ENCODE results near the gene SRMS.
A peak's percentile ranks its signal among the peaks of the same experiment; 100 is the strongest.

The SRMS gene

DNA sequence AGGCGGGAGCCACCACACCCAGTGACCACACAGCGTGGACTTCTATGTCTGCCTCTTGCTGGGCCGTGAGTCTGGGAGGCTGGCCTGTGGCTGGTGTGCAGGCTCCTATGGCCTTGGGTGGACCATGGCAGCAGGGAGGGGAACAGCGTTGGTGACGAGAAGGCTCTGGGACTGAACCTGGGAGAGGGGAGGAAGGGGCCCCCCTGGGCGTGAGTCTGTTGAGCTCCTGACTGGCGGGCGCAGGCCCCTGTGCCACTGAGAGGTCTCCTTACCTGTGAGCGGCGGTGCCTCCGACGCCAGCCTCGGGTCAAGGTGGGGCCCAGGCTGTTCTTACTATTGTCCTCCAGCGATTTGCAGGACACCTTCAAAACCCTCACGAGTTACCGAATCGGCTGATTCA lies 39.2 kb upstream of the SRMS start:
- no peak for FAIRE-seq
- DNase-seq (ENCODE audit: insufficient read length, low spot score) = no peak
- TF ChIP-seq, protein P1, sequence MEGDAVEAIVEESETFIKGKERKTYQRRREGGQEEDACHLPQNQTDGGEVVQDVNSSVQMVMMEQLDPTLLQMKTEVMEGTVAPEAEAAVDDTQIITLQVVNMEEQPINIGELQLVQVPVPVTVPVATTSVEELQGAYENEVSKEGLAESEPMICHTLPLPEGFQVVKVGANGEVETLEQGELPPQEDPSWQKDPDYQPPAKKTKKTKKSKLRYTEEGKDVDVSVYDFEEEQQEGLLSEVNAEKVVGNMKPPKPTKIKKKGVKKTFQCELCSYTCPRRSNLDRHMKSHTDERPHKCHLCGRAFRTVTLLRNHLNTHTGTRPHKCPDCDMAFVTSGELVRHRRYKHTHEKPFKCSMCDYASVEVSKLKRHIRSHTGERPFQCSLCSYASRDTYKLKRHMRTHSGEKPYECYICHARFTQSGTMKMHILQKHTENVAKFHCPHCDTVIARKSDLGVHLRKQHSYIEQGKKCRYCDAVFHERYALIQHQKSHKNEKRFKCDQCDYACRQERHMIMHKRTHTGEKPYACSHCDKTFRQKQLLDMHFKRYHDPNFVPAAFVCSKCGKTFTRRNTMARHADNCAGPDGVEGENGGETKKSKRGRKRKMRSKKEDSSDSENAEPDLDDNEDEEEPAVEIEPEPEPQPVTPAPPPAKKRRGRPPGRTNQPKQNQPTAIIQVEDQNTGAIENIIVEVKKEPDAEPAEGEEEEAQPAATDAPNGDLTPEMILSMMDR (IDR thresholded peaks at IDR 0.05; ENCODE audit: insufficient read depth, missing control alignments) = no peak

DNA sequence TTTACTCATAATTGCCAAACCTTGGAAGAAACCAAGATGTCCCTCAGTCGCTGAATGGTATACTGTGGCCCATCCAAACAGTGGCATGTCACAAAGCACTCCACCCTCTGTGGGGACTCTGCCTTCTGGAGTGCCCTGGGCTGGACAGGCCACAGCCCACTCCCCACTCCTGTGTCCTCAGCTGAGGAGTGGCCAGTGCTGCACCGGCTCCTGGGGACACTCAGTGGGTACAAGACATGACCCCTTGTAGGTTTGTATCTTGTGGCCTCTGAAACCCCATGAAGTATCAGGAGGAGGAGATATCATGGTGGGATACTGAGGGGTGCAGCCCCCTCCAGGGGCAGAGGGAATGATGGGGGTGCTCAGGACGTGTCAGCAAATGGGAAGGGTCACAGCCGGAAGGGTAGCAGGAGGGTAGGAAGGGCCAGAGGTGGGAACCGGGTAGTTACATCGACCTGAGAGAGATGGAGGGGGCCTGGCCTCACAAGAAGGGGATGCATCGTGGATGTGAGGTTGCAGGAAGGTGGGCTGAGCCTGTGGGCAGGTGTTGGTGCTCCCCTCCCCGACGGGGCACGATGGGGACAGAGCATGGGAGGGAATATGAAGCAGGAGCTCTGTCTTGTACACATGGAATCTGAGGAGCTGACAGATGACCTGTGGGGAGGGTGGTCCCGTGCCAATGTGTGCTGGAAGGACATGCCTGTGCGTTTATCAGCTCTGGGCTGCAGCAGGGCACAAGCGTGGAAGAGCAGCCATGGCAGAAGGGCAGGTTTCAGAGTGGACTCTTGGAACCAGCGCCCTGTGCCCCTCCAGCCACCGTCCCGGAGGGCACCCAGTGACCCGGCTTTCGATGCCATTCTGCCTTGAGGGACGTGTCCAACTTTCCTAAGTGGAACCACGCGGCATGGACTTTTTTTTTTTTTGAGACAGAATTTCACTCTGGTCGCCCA lies 38.3 kb upstream of the SRMS start:
- DNase-seq (ENCODE audit: insufficient read length, low spot score) (no peak), FAIRE-seq (no peak)
- TF ChIP-seq, protein P1 (IDR thresholded peaks at IDR 0.05; ENCODE audit: insufficient read depth, missing control alignments) = no peak

DNA sequence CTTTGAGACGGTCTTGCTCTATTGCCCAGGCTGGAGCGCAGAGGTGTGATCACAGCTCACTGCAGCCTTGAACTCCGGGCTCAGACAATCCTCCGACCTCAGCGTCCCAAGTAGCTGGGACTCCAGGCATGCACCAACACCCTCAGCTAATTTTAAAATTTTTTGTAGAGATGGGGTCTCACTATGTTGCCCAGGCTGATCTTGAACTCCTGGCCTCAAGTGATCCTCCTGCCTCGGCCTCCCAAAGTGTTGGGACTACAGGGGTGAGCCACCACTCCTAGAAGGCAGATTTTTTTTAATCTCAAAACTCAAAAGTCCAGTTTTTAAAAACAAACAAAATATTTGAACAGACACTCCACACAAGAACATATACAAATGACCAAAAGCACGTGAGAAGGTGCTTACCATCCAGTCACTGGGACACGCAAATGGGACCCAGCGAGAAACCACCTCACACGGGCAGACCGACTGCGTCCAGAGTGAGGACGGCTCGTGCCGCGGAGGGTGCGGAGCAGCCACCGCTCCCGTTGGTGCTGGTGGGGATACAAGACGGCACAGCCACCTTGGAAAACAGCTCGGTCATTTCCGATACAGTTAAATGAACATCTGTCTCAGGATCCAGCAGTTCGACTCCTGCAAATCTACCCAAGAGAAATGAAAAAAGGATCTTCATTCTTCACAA lies 35.0 kb upstream of the SRMS start:
- DNase-seq (ENCODE audit: insufficient read length, low spot score) = no peak
- FAIRE-seq = no peak
- TF ChIP-seq, protein P1 (IDR thresholded peaks at IDR 0.05; ENCODE audit: insufficient read depth, missing control alignments) = no peak

DNA sequence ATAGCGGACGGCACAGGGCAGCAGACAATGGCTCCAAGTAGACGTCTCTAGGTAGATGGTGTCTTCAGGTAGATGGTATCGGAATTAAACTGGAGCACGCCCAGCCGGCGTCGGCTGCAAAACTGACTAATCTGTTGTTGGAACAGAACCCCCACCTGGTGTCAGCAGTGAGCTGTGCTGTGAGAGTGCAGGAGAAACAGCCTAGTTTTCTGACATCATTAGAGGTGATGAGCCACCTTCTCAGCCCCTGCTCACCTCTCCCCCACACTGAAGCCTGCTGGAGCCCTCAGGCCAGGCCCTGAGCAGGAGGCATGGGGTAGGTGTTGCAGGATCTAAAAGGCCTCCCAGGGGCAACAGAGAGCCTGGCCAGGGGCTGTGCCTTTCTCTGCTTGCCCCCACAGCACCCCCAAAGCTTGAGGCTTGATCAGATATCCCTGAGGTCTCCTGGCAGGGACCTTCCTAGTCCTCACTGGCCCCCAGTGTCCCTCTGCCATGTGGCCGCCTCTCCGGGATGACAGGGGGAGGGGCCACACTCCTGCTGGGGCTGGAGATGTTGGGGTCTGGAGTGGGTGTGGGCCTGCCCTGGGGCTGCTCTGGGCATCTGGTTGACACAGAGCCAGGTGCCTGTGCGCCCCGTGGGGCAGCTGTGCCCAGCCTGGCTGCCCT lies 33.4 kb upstream of the SRMS start:
- FAIRE-seq (no peak), DNase-seq (ENCODE audit: insufficient read length, low spot score) (no peak)
- TF ChIP-seq, protein P1 (IDR thresholded peaks at IDR 0.05; ENCODE audit: insufficient read depth, missing control alignments) = peak; percentile 40

DNA sequence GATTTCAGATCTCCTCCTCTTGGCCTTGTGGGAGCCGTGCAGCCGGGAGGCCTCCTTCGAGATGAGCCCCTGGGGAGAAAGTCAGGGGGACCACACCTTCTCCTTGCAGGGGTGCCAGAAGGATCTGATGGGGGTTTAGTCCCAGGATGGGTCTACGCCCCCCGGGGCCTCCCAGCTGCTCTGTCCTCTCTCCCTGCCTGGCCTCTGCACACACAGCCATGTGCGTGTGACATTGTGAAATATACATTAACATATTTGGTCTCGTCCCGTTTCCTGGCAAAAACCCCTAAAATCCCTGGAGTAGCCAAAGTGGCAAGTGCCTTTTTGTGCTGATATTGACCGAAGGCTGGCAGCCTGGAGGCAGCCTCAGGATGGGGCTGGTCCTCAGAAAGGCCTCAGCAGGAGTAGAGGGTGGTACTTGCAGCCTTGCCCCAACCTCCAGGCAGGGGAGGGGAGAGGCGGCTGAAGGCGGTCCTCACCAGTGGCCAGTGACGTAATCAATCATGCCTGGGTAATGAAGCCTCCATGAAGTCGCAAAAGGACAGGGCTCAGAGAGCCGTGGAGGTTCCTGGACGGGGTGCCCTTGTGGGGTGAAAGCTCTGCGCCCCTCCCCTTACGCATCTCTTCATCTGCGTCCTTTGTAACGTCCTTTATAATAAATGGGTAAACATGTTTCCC lies 31.6 kb upstream of the SRMS start:
- TF ChIP-seq, protein P1 (IDR thresholded peaks at IDR 0.05; ENCODE audit: insufficient read depth, missing control alignments) = no peak
- DNase-seq (ENCODE audit: insufficient read length, low spot score) (no peak), FAIRE-seq (no peak)

DNA sequence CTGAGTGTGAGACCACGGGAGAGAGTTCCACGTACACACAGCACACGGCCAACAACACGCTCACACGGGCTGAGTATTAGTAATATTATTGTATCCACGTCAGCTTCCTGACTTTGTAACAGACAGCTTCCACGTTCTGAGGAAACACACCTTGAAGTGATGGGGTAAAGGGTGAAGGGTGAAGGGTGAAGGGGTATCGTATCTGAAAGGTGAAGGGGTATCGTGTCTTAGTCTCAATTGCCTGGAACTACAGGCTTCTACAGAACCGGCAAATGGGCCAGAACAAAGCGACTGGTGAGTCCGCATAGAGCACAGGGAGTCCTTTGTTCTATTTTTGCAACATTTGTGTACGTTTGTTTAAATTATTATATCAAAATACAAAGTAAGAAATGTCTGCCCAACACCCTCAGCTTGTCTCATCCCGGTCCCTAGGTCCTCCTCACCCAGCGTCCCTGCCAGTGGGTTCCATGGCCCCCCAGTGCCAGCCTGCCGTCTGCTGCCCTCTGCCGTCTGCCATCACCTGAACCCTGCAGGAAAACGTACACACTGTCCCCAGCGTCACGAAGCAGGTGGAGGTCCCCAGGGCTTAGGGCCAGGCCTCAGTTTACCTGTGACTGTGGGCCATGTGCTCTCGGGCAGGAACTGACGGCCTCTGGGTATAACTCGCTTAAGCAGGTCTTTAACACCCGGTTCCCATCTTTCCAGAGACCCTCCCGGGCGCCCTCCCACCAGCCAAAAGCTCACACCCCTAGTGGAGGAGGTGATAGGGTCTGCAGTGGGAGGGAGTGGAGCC lies 30.9 kb upstream of the SRMS start:
- FAIRE-seq = no peak
- no peak for DNase-seq (ENCODE audit: insufficient read length, low spot score)
- TF ChIP-seq, protein P1 (IDR thresholded peaks at IDR 0.05; ENCODE audit: insufficient read depth, missing control alignments) = peak; percentile 4

All from D721Med (cell line).